Loucy (cell line): ENCODE measurements around the gene TXNRD1.

ENCODE experiments used
- H2AFZ ChIP-seq: fragments of 200-600 bp; sonication (generic); 2 replicates; pipeline ENCODE4 v1.6.0; 2016; ENCODE audit warnings: antibody characterized with exemption, mild to moderate bottlenecking, low read length, moderate library complexity
- H3F3A ChIP-seq: fragments of 200-600 bp; 2 replicates; pipeline ENCODE4 v1.6.0; 2016; ENCODE audit warnings: antibody characterized with exemption, low read depth, mild to moderate bottlenecking
- H3K27me3 ChIP-seq: fragments of 200-600 bp; sonication (generic); 2 replicates; pipeline ENCODE4 v1.6.1; 2014; ENCODE audit warnings: low read length, mild to moderate bottlenecking; ENCODE audit not compliant: insufficient read depth, poor library complexity, severe bottlenecking
- H3K36me3 ChIP-seq: fragments of 200-600 bp; sonication (generic); 2 replicates; pipeline ENCODE4 v1.6.1; 2016; ENCODE audit warnings: low read length; ENCODE audit not compliant: insufficient read depth
- H3K4me1 ChIP-seq: fragments of 200-600 bp; sonication (generic); 2 replicates; pipeline ENCODE4 v1.5.1; 2014; ENCODE audit warnings: low read length, mild to moderate bottlenecking; ENCODE audit not compliant: insufficient read depth, poor library complexity, severe bottlenecking
- H3K4me2 ChIP-seq: fragments of 200-600 bp; sonication (generic); 2 replicates; pipeline ENCODE4 v1.6.0; 2014; ENCODE audit warnings: antibody characterized with exemption, low read length, low read depth, mild to moderate bottlenecking; ENCODE audit not compliant: poor library complexity, severe bottlenecking
- H3K4me3 ChIP-seq: fragments of 200-600 bp; sonication (generic); 2 replicates; pipeline ENCODE4 v1.5.1; 2014; ENCODE audit warnings: low read length, mild to moderate bottlenecking, mixed read lengths; ENCODE audit not compliant: poor library complexity, severe bottlenecking
- H3K79me2 ChIP-seq: fragments of 200-600 bp; sonication (generic); 2 replicates; pipeline ENCODE4 v1.6.1; 2014; ENCODE audit warnings: low read length; ENCODE audit not compliant: insufficient read depth
- H3K9ac ChIP-seq: fragments of 200-600 bp; sonication (generic); 2 replicates; pipeline ENCODE4 v1.6.0; 2014; ENCODE audit warnings: mild to moderate bottlenecking, low read depth, low read length, moderate library complexity; ENCODE audit not compliant: poor library complexity, severe bottlenecking
- H3K9me2 ChIP-seq: fragments of 200-600 bp; sonication (generic); replicated peaks from 2 replicates; pipeline ENCODE4 v1.6.1; 2016; ENCODE audit warnings: low read depth, low read length, mixed read lengths
- H3K9me3 ChIP-seq: fragments of 200-600 bp; sonication (generic); 2 replicates; pipeline ENCODE4 v1.6.1; 2014; ENCODE audit warnings: mild to moderate bottlenecking, antibody characterized with exemption, low read length, low read depth; ENCODE audit not compliant: insufficient read depth
- H4K20me1 ChIP-seq: fragments of 200-600 bp; sonication (generic); 2 replicates; pipeline ENCODE4 v1.6.0; 2014; ENCODE audit warnings: antibody characterized with exemption, low read length, mild to moderate bottlenecking; ENCODE audit not compliant: insufficient read depth, poor library complexity, severe bottlenecking
- CTCF ChIP-seq: fragments of 200-600 bp; sonication (generic); conservative IDR thresholded peaks from 2 replicates; pipeline ENCODE4 v1.5.1; 2014; ENCODE audit warnings: mild to moderate bottlenecking, antibody characterized with exemption, low read length
- EZH2phosphoT487 ChIP-seq: fragments of 200-600 bp; IDR thresholded peaks from 2 replicates; pipeline ENCODE4 v1.6.1; 2018; ENCODE audit warnings: antibody characterized with exemption, mild to moderate bottlenecking, moderate library complexity, borderline replicate concordance

The TXNRD1 gene

GRCh38 chr12:104234926-104235499 lies 19.4 kb downstream of the TXNRD1 start:
- Histone ChIP-seq H3K9me2 (no peaks in the 10 kb centered on the region), H3K36me3 (no peaks in the 10 kb centered on the region), H4K20me1 (no peaks in the 10 kb centered on the region), H3K4me1 (no peaks in the 10 kb centered on the region), H3K79me2 (no peaks in the 10 kb centered on the region), H3K27me3 (no peaks in the 10 kb centered on the region), H2AFZ (no peak overlapping the region), H3F3A (no peaks in the 10 kb centered on the region), H3K4me2 (no peak overlapping the region), H3K9ac (no peak overlapping the region), H3K4me3 (no peak overlapping the region), H3K9me3 (peaks cover 8% of the 10 kb centered on the region; the same call in 1 of the 2 replicates)
- no peak for TF ChIP-seq CTCF
- TF ChIP-seq EZH2phosphoT487 = no peak

GRCh38 chr12:104237930-104238329 lies 22.4 kb downstream of the TXNRD1 start:
- Histone ChIP-seq H2AFZ (no peak overlapping the region), H3K4me3 (no peak overlapping the region), H3K4me2 (no peak overlapping the region), H3K9me3 (peaks cover 8% of the 10 kb centered on the region; the same call in 1 of the 2 replicates), H3K9ac (no peak overlapping the region), H3K9me2 (no peaks in the 10 kb centered on the region), H3K27me3 (no peaks in the 10 kb centered on the region), H4K20me1 (no peaks in the 10 kb centered on the region), H3K79me2 (no peaks in the 10 kb centered on the region), H3K4me1 (no peaks in the 10 kb centered on the region), H3K36me3 (no peaks in the 10 kb centered on the region), H3F3A (no peaks in the 10 kb centered on the region)
- TF ChIP-seq CTCF (no peak), EZH2phosphoT487 (no peak)

GRCh38 chr12:104242546-104243206 lies 27.1 kb downstream of the TXNRD1 start:
- TF ChIP-seq CTCF (no peak), EZH2phosphoT487 (no peak)

More at GRCh38 chr12:104242546-104243206, 27.1 kb downstream of the TXNRD1 start:
- H3K36me3 ChIP-seq = no peaks in the 10 kb centered on the region
- H3F3A ChIP-seq = no peaks in the 10 kb centered on the region
- no peaks in the 10 kb centered on the region for H3K4me1 ChIP-seq
- no peaks in the 10 kb centered on the region for H3K9me2 ChIP-seq
- H3K9me3 ChIP-seq = no peaks in the 10 kb centered on the region
- no peak overlapping the region for H3K4me2 ChIP-seq
- H3K9ac ChIP-seq = no peak overlapping the region
- H4K20me1 ChIP-seq = no peaks in the 10 kb centered on the region
- no peaks in the 10 kb centered on the region for H3K27me3 ChIP-seq
- no peak overlapping the region for H3K4me3 ChIP-seq
- H2AFZ ChIP-seq = no peak overlapping the region
- no peaks in the 10 kb centered on the region for H3K79me2 ChIP-seq
